Lung (tissue), 12 donors: Measurements from ENCODE around the gene STK4. TPM values are rescaled to one million over a fixed set of nuclear protein-coding genes. Genes with fewer than 3 reads are reported as not detected.

Experiments
- ATAC-seq: fragments of 200-7000 bp; cut with Tn5 transposase; one replicate; pipeline ENCODE4 v1.9.1; 2020; ENCODE audit warnings: moderate number of reproducible peaks; ENCODE audit not compliant: insufficient read depth, low FRiP score
- DNase-seq, 3 donors: peaks; one replicate each; pipeline ENCODE4 v3.0.0-alpha.2; 2013 to 2017
- H3K27ac ChIP-seq, 2 donors: one replicate each; pipeline ENCODE4 v1.5.1; 2013; ENCODE audit warnings: mild to moderate bottlenecking in 2 of 2, moderate library complexity in 2 of 2, control low read depth in 1 of 2, inconsistent platforms in 1 of 2, low read depth in 1 of 2, low read length in 1 of 2
- H3K27me3 ChIP-seq, 3 donors: one replicate each; pipeline ENCODE4 v1.5.1; 2013; ENCODE audit warnings: low read length in 2 of 3; ENCODE audit not compliant: control insufficient read depth in 3 of 3, insufficient read depth in 3 of 3
- H3K36me3 ChIP-seq, 4 donors: one replicate each; pipeline ENCODE4 v1.5.1; 2013; ENCODE audit warnings: low read length in 4 of 4, mild to moderate bottlenecking in 1 of 4, moderate library complexity in 1 of 4; ENCODE audit not compliant: control insufficient read depth in 4 of 4, insufficient read depth in 4 of 4
- H3K4me1 ChIP-seq, 5 donors: one replicate each; pipeline ENCODE4 v1.5.1; 2013; ENCODE audit warnings: low read length in 5 of 5, mild to moderate bottlenecking in 2 of 5, moderate library complexity in 1 of 5; ENCODE audit not compliant: control insufficient read depth in 5 of 5, insufficient read depth in 5 of 5
- H3K4me3 ChIP-seq: one replicate; pipeline ENCODE4 v1.5.1; 2013; ENCODE audit warnings: mild to moderate bottlenecking, control low read depth, moderate library complexity
- H3K9ac ChIP-seq, 2 donors: one replicate each; pipeline ENCODE4 v1.5.1; 2013; ENCODE audit warnings: low read length in 2 of 2, control low read depth in 1 of 2; ENCODE audit not compliant: insufficient read depth in 1 of 2
- H3K9me3 ChIP-seq, 4 donors: one replicate each; pipeline ENCODE4 v1.5.1; 2013; ENCODE audit warnings: low read length in 3 of 4, mild to moderate bottlenecking in 1 of 4, moderate library complexity in 1 of 4; ENCODE audit not compliant: control insufficient read depth in 4 of 4, insufficient read depth in 3 of 4
- WGBS, 2 donors: extraction: QIAGEN DNeasy Blood & Tissue Kit; methylation state at CpG; one replicate each; pipeline ENCODE4 v1.1.7; 2013; 5-methylcytosine and 5-hydroxymethylcytosine counted together
- polyA plus RNA-seq, 2 donors: library from polyadenylated mRNA; stranded (reverse); fragments of 200-250 nt; gene quantifications; one replicate each; pipeline ENCODE4 v1.2.1, GENCODE V29; 2013
- total RNA-seq, 2 donors: library from RNA; depleted of rRNA in 1 of 2; stranded (reverse); fragments of >200 nt in 1 of 2; gene quantifications; one replicate each; pipeline ENCODE4 v1.2.1, GENCODE V29; 2014 to 2021
- TF ChIP-seq, protein P1 (sequence below): IDR thresholded peaks from 2 replicates; pipeline ENCODE4 v1.5.1; 2012; ENCODE audit warnings: mild to moderate bottlenecking; ENCODE audit errors: control extremely low read depth, extremely low read depth
- donor health status: control.
- donor health status: control.
- donor health status: Bipolar disorder and iron deficiency.
- donor health status: healthy.
- donor health status: DM: yes; HTN: yes; CAD: no.

Gene STK4
- total and polyA plus RNA-seq, 4 donors: 11.8 to 70.9 (median 28.1) TPM

DNA sequence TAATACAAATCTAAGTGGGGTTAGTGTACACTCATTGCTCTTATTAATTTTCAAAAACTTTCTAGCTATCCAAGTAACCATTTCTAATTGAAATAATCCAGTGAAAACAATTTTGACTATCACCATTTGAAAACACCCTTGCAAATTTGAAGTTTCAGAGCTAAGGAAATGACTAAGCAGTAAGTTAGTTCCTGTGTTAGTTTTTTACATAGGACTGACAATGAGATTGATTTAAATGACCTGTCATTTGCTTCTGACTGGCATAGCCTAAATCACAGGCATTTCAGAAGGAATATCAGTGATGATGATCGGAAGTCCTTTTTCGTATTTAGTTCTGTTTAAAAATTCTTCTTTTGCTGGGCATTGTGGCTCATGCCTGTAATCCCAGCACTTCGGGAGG, 27.0 kb downstream of the STK4 start:
- 32 to 46% methylated on average over 3 of the region's 3 CpGs for WGBS, 2 donors
- TF ChIP-seq, protein P1, sequence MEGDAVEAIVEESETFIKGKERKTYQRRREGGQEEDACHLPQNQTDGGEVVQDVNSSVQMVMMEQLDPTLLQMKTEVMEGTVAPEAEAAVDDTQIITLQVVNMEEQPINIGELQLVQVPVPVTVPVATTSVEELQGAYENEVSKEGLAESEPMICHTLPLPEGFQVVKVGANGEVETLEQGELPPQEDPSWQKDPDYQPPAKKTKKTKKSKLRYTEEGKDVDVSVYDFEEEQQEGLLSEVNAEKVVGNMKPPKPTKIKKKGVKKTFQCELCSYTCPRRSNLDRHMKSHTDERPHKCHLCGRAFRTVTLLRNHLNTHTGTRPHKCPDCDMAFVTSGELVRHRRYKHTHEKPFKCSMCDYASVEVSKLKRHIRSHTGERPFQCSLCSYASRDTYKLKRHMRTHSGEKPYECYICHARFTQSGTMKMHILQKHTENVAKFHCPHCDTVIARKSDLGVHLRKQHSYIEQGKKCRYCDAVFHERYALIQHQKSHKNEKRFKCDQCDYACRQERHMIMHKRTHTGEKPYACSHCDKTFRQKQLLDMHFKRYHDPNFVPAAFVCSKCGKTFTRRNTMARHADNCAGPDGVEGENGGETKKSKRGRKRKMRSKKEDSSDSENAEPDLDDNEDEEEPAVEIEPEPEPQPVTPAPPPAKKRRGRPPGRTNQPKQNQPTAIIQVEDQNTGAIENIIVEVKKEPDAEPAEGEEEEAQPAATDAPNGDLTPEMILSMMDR: no peak
- no peak overlapping the region for H3K9ac ChIP-seq

DNA sequence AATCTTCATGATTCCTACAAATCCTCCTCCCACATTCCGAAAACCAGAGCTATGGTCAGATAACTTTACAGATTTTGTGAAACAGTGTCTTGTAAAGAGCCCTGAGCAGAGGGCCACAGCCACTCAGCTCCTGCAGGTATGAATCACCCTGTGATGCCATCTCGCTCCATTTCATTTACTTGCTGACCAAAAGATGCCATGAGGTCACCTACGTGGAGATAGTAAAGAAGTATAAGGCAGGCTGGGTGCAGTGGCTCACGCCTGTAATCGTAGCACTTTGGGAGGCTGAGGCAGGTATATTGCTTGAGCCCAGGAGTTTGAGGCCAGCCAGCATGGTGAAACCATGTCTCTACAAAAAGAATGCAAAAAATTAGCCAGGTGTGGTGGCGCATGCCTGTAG, 30.9 kb downstream of the STK4 start:
- WGBS, 2 donors: 96 to 97% methylated on average over 6 of the region's 6 CpGs
- Histone ChIP-seq H3K27me3 (no peaks in the 10 kb centered on the region), H3K36me3 (peaks cover 21 to 29% (median 26%) of the 10 kb centered on the region in 4 donors), H3K9me3 (peaks cover 0 to 2% (median 0%) of the 10 kb centered on the region in 4 donors), H3K9ac (no peak overlapping the region), H3K27ac (no peak overlapping the region), H3K4me3 (no peak overlapping the region), H3K4me1 (no peaks in the 10 kb centered on the region)
- TF ChIP-seq, protein P1: no peak
- DNase-seq: no peak
- ATAC-seq: no peak

More for the DNA sequence above, 27.0 kb downstream of the STK4 start:
- H3K4me3 ChIP-seq: no peak overlapping the region
- no peaks in the 10 kb centered on the region for H3K27me3 ChIP-seq
- H3K36me3 ChIP-seq: peaks cover 9 to 15% (median 14%) of the 10 kb centered on the region in 4 donors
- no peak for ATAC-seq
- H3K4me1 ChIP-seq: peaks cover 0 to 4% (median 0%) of the 10 kb centered on the region in 5 donors
- peaks cover 0 to 2% (median 0%) of the 10 kb centered on the region in 4 donors for H3K9me3 ChIP-seq
- DNase-seq: peak in 1 of 3 donors; percentile 4
- H3K27ac ChIP-seq: peak overlapping the region in 1 of 2 donors; percentile 56

DNA sequence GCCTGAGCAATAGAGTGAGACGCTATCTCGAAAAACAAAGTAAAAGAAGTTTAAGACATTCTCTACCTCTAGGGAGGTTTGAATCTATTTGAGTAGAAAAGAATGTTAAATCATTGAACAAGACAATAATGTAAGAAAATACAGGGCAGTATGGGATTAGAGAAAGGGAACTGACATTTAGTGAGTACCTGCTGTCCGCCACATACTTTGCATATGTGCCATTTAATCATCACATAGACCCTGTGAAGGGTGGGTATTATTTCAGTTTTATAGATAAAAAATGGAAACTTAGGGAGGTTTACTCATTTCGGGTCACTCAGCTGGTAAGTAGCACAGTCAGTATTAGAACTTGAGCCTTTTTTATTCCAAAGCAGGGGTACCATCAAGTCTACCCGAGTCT, 31.4 kb downstream of the STK4 start:
- no peak for ATAC-seq
- Histone ChIP-seq H3K27ac (no peak overlapping the region), H3K27me3 (no peaks in the 10 kb centered on the region), H3K4me3 (no peak overlapping the region), H3K36me3 (peaks cover 21 to 29% (median 25%) of the 10 kb centered on the region in 4 donors), H3K9me3 (peaks cover 0 to 2% (median 0%) of the 10 kb centered on the region in 4 donors), H3K9ac (no peak overlapping the region), H3K4me1 (no peaks in the 10 kb centered on the region)
- TF ChIP-seq, protein P1: no peak
- DNase-seq: no peak
- 95 to 97% methylated on average over 5 of the region's 5 CpGs for WGBS, 2 donors

DNA sequence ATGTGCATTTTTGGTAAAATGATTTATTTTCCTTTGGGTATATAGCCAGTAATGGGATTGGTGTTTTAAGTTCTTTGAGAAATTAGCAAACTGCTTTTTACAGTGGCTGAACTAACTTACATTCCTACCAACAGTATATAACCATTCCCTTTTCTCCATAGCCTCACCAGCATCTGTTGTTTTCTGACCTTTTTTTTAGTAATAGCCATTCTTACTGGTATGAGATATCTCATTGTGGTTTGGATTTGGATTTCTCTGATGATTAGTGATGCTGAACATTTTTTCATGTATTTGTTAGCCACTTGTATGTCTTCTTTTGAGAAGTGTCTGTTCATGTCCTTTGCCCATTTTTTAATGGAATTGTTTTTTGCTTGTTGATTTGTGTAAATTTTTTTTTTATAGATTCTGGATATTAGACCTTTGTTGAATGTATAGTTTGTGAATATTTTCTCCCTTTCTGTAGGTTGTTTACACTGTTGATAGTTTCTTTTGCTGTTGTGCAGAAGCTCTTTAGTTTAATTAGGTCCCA, 42.3 kb downstream of the STK4 start:
- Histone ChIP-seq H3K4me3 (no peak overlapping the region), H3K27me3 (no peaks in the 10 kb centered on the region), H3K9ac (no peak overlapping the region), H3K27ac (no peak overlapping the region), H3K4me1 (no peaks in the 10 kb centered on the region), H3K36me3 (peaks cover 5 to 10% (median 7%) of the 10 kb centered on the region in 4 donors), H3K9me3 (no peaks in the 10 kb centered on the region)
- ATAC-seq (no peak), DNase-seq (no peak)
- TF ChIP-seq, protein P1: no peak
